Esophagus muscularis mucosa (tissue), 4 donors: ENCODE measurements around the gene FAM9A.

Source experiments
- EP300 ChIP-seq: sonication (generic); formaldehyde crosslinking; IDR thresholded peaks from one replicate; pipeline ENCODE4 v1.6.1; 2017; ENCODE audit warnings: antibody characterized with exemption
- POLR2AphosphoS5 ChIP-seq, 2 donors: sonication (generic); formaldehyde crosslinking; IDR thresholded peaks; one replicate each; pipeline ENCODE4 v1.6.1; 2017; ENCODE audit warnings: antibody characterized with exemption in 2 of 2
- TF ChIP-seq, protein P1 (sequence below), 3 experiments: fragments of 200-600 bp in 2 of 3; fragments of 450-650 bp in 1 of 3; sonication (generic) in 2 of 3; IDR thresholded peaks; one replicate each; pipeline ENCODE4 v1.5.1; 2017 to 2019; ENCODE audit warnings: antibody characterized with exemption in 3 of 3, mild to moderate bottlenecking in 2 of 3, moderate library complexity in 1 of 3

DNA sequence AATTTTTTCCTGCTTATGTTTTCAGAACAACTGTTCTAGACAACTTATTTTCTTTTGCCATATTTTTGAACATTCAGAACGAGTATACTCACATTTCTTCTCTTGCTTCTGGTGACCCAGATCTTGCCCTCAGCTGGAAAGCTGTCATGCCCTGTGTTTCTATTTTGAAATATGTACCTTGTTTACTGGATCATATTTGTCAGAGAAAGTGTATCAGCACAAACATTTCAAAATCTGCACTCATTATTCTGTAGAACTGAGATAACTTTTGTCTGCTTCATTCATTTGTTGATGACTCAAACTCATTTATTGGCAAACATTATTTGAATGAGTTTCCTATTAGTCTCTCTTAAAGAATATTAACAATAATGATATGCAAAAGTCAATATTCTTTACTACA lies 46.2 kb upstream of the FAM9A start:
- TF ChIP-seq POLR2AphosphoS5 (IDR thresholded peaks at IDR 0.05) (no peak), EP300 (no peak)
- TF ChIP-seq, protein P1, sequence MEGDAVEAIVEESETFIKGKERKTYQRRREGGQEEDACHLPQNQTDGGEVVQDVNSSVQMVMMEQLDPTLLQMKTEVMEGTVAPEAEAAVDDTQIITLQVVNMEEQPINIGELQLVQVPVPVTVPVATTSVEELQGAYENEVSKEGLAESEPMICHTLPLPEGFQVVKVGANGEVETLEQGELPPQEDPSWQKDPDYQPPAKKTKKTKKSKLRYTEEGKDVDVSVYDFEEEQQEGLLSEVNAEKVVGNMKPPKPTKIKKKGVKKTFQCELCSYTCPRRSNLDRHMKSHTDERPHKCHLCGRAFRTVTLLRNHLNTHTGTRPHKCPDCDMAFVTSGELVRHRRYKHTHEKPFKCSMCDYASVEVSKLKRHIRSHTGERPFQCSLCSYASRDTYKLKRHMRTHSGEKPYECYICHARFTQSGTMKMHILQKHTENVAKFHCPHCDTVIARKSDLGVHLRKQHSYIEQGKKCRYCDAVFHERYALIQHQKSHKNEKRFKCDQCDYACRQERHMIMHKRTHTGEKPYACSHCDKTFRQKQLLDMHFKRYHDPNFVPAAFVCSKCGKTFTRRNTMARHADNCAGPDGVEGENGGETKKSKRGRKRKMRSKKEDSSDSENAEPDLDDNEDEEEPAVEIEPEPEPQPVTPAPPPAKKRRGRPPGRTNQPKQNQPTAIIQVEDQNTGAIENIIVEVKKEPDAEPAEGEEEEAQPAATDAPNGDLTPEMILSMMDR (IDR thresholded peaks at IDR 0.05) = no peak
